Neural cell (in vitro differentiated cells): ENCODE data around the gene ZNF320. TPM values are rescaled to one million over a fixed set of nuclear protein-coding genes. Genes with fewer than 3 reads are reported as not detected.

Experiments
- H2AFZ ChIP-seq: fragments of 200-600, 300-800 bp; sonication (generic), shearing (Covaris generic); 2 replicates; pipeline ENCODE4 v1.6.0; 2014; ENCODE audit warnings: low read depth, mild to moderate bottlenecking, antibody characterized with exemption, low read length, moderate library complexity
- H3F3A ChIP-seq: fragments of 200-600 bp; shearing (Covaris generic); 2 replicates; pipeline ENCODE4 v1.6.1; 2016; ENCODE audit warnings: mild to moderate bottlenecking, moderate library complexity, mixed read lengths, antibody characterized with exemption, low read length; ENCODE audit not compliant: insufficient read depth, poor library complexity, severe bottlenecking
- H3K27ac ChIP-seq: fragments of 200-600, 300-800 bp; sonication (generic), shearing (Covaris generic); 2 replicates; pipeline ENCODE4 v1.5.1; 2014; ENCODE audit warnings: mild to moderate bottlenecking, low read length, moderate library complexity
- H3K27me3 ChIP-seq: fragments of 300-800, 200-600 bp; sonication (generic), shearing (Covaris generic); 2 replicates; pipeline ENCODE4 v1.6.0; 2014; ENCODE audit warnings: mild to moderate bottlenecking, low read depth, low read length, moderate library complexity; ENCODE audit not compliant: insufficient read depth
- H3K36me3 ChIP-seq: fragments of 300-800, 200-600 bp; sonication (generic), shearing (Covaris generic); 2 replicates; pipeline ENCODE4 v1.5.1; 2014; ENCODE audit warnings: mild to moderate bottlenecking, antibody characterized with exemption, low read length, moderate library complexity; ENCODE audit not compliant: insufficient read depth
- H3K4me2 ChIP-seq: fragments of 300-800, 200-600 bp; sonication (generic), shearing (Covaris generic); 2 replicates; pipeline ENCODE4 v1.6.0; 2014; ENCODE audit warnings: mild to moderate bottlenecking, low read length
- H3K4me3 ChIP-seq: fragments of 300-800, 200-600 bp; sonication (generic), shearing (Covaris generic); 2 replicates; pipeline ENCODE4 v1.5.1; 2014; ENCODE audit warnings: mild to moderate bottlenecking, low read length, moderate library complexity
- H3K79me2 ChIP-seq: fragments of 200-600 bp; shearing (Covaris generic); replicated peaks from 2 replicates; pipeline ENCODE4 v1.6.0; 2014; ENCODE audit warnings: mild to moderate bottlenecking, low read length, moderate library complexity; ENCODE audit not compliant: insufficient read depth
- H3K9ac ChIP-seq: fragments of 300-800, 200-600 bp; sonication (generic), shearing (Covaris generic); 2 replicates; pipeline ENCODE4 v1.6.1; 2016; ENCODE audit warnings: mild to moderate bottlenecking, low read length, mixed read lengths
- H3K9me2 ChIP-seq: fragments of 200-600 bp; shearing (Covaris generic); 2 replicates; pipeline ENCODE4 v1.6.1; 2016; ENCODE audit warnings: mild to moderate bottlenecking, low read length, mixed read lengths; ENCODE audit not compliant: insufficient read depth
- H3K9me3 ChIP-seq: fragments of 200-600, 300-800 bp; sonication (generic), shearing (Covaris generic); 2 replicates; pipeline ENCODE4 v1.6.1; 2016; ENCODE audit warnings: mild to moderate bottlenecking, mixed run types, low read length, moderate library complexity, mixed read lengths
- H4K20me1 ChIP-seq: fragments of 200-600 bp; shearing (Covaris generic); 2 replicates; pipeline ENCODE4 v1.6.1; 2016; ENCODE audit warnings: mild to moderate bottlenecking, mixed run types; ENCODE audit not compliant: insufficient read depth
- CTCF ChIP-seq: fragments of 450-650 bp; IDR thresholded peaks from 2 replicates; pipeline ENCODE4 v1.5.1; 2014; ENCODE audit warnings: antibody characterized with exemption, mild to moderate bottlenecking, moderate library complexity; ENCODE audit not compliant: poor library complexity, severe bottlenecking
- EP300 ChIP-seq: fragments of 450-650 bp; conservative IDR thresholded peaks from 2 replicates; pipeline ENCODE4 v1.6.1; 2014; ENCODE audit warnings: antibody characterized with exemption, mild to moderate bottlenecking, moderate library complexity; ENCODE audit not compliant: poor library complexity, severe bottlenecking
- EZH2 ChIP-seq: fragments of 200-600, 300-800 bp; shearing (Covaris generic), sonication (generic); IDR thresholded peaks from 2 replicates; pipeline ENCODE4 v1.6.1; 2014; ENCODE audit warnings: antibody characterized with exemption, low read length, borderline replicate concordance, mild to moderate bottlenecking; ENCODE audit not compliant: insufficient read depth, poor library complexity, severe bottlenecking
- MXI1 ChIP-seq: fragments of 450-650 bp; conservative IDR thresholded peaks from 2 replicates; pipeline ENCODE4 v1.6.1; 2014; ENCODE audit warnings: antibody characterized with exemption, mild to moderate bottlenecking; ENCODE audit not compliant: poor library complexity, severe bottlenecking
- POLR2AphosphoS5 ChIP-seq: IDR thresholded peaks from 2 replicates; pipeline ENCODE4 v1.6.1; 2012
- RAD21 ChIP-seq: fragments of 450-650 bp; conservative IDR thresholded peaks from 2 replicates; pipeline ENCODE4 v1.6.1; 2014; ENCODE audit warnings: antibody characterized with exemption, mild to moderate bottlenecking, moderate library complexity
- REST ChIP-seq: IDR thresholded peaks from 2 replicates; pipeline ENCODE4 v1.6.1; 2012; ENCODE audit warnings: borderline replicate concordance
- SMC3 ChIP-seq: fragments of 450-650 bp; conservative IDR thresholded peaks from 2 replicates; pipeline ENCODE4 v1.6.1; 2014; ENCODE audit warnings: antibody characterized with exemption, mild to moderate bottlenecking, moderate library complexity; ENCODE audit not compliant: poor library complexity
- TAF1 ChIP-seq: IDR thresholded peaks from 2 replicates; pipeline ENCODE4 v1.6.1; 2012; ENCODE audit warnings: low read depth
- polyA plus RNA-seq: library from polyadenylated mRNA; depleted of rRNA; stranded (reverse); fragments of >200 nt; gene quantifications from 2 replicates; pipeline ENCODE4 v1.2.3, GENCODE V29; 2014

Gene ZNF320
- polyA plus RNA-seq, 1 donor from 2014 or later = 53.5 TPM

GRCh38 chr19:52923778-52924593 is 26.6 kb upstream of the ZNF320 start:
- Histone ChIP-seq H4K20me1 (no peaks in the 10 kb centered on the region), H3K27ac (no peak overlapping the region), H2AFZ (no peak overlapping the region), H3K4me2 (no peak overlapping the region), H3K27me3 (peaks cover 7% of the 10 kb centered on the region), H3K9ac (no peak overlapping the region), H3K36me3 (no peaks in the 10 kb centered on the region), H3K79me2 (no peaks in the 10 kb centered on the region), H3K9me2 (no peaks in the 10 kb centered on the region), H3K4me3 (peak overlapping the region; percentile 73), H3K9me3 (no peaks in the 10 kb centered on the region), H3F3A (no peaks in the 10 kb centered on the region)
- TF ChIP-seq POLR2AphosphoS5 (no peak), TAF1 (no peak), CTCF (no peak), RAD21 (no peak), MXI1 (no peak), EZH2 (no peak), EP300 (no peak), REST (no peak), SMC3 (no peak)

- Histone ChIP-seq H3K9ac (peak within 1 kb of the TSS; percentile 50), H3K4me2 (peak within 1 kb of the TSS; percentile 44), H3F3A (no peaks in the 10 kb centered on the region), H3K27ac (no peak within 1 kb of the TSS), H4K20me1 (no peaks in the 10 kb centered on the region), H3K9me2 (no peaks in the 10 kb centered on the region), H2AFZ (peak within 1 kb of the TSS; percentile 76), H3K9me3 (no peaks in the 10 kb centered on the region), H3K4me3 (peak within 1 kb of the TSS; percentile 73), H3K36me3 (no peaks in the 10 kb centered on the region), H3K79me2 (no peaks in the 10 kb centered on the region), H3K27me3 (peaks cover 7% of the 10 kb centered on the region)
- TF ChIP-seq MXI1 (peak; percentile 73), TAF1 (no peak), RAD21 (no peak)
Measured at GRCh38 chr19:52922841-52923777, 25.7 kb upstream of the ZNF320 start, which contains the start of gene ZNF888. Gene ZNF888, minus strand, starts transcription at chr19:52923428. Its CDS starts 5,555 bp downstream, at chr19:52917873.
